B cell (primary cell): ENCODE measurements around the gene RNF34. TPM values are rescaled to one million over a fixed set of nuclear protein-coding genes. Genes with fewer than 3 reads are reported as not detected.

Experiments used
- ATAC-seq: fragments of 200-7000 bp; cut with Tn5 transposase; one replicate; pipeline ENCODE4 v1.10.0; 2021; ENCODE audit warnings: low read depth, mild to moderate bottlenecking, moderate number of reproducible peaks, moderate library complexity
- CTCF ChIA-PET: fragments of 350-600 bp; sonication (Branson Sonifier 250); formaldehyde crosslinking; loops from one replicate; lab custom pipeline; 2021; ENCODE audit warnings: antibody characterized with exemption, inconsistent platforms; lab: Charles Lee
- POLR2A ChIA-PET: fragments of 350-600 bp; sonication (Branson Sonifier 250); formaldehyde crosslinking; loops from one replicate; lab custom pipeline; 2021; ENCODE audit warnings: antibody characterized with exemption; lab: Charles Lee
- DNase-seq: peaks from one replicate; pipeline ENCODE4 v3.0.0; 2013
- H2AFZ ChIP-seq: 2 replicates; pipeline ENCODE4 v1.6.1; 2012; ENCODE audit warnings: mild to moderate bottlenecking, low read depth, low read length; ENCODE audit not compliant: insufficient read depth, poor library complexity, severe bottlenecking
- H3K27ac ChIP-seq, 2 donors: 1 replicate in 1 of 2; 2 replicates in 1 of 2; pipeline ENCODE4 v1.5.1; 2012 to 2013; ENCODE audit warnings: low read length in 2 of 2, mild to moderate bottlenecking in 2 of 2, moderate library complexity in 1 of 2
- H3K27me3 ChIP-seq, 4 experiments: fragments of 200-600 bp in 1 of 4; sonication (generic) in 1 of 4; replicated peaks in 1 of 4; 1 replicate in 2 of 4; 2 replicates in 2 of 4; pipeline versions ENCODE4 v1.6.1 to v1.7.0; 2013 to 2016; ENCODE audit warnings: low read length in 3 of 4, mild to moderate bottlenecking in 2 of 4, mixed read lengths in 1 of 4, moderate library complexity in 1 of 4; ENCODE audit not compliant: insufficient read depth in 4 of 4, control insufficient read depth in 3 of 4; ENCODE audit errors: control extremely low read depth in 1 of 4
- H3K36me3 ChIP-seq, 2 experiments: replicated peaks in 1 of 2; 1 replicate in 1 of 2; 2 replicates in 1 of 2; pipeline versions ENCODE4 v1.6.1 to v1.7.1; 2013; ENCODE audit warnings: low read length in 1 of 2; ENCODE audit not compliant: insufficient read depth in 2 of 2, control insufficient read depth in 1 of 2; ENCODE audit errors: control extremely low read depth in 1 of 2, extremely low read depth in 1 of 2
- H3K4me1 ChIP-seq, 2 donors: fragments of 200-600 bp in 1 of 2; sonication (generic) in 1 of 2; 1 replicate in 1 of 2; 2 replicates in 1 of 2; pipeline versions ENCODE4 v1.5.1 to v1.6.1; 2013 to 2017; ENCODE audit warnings: low read length in 2 of 2; ENCODE audit not compliant: control insufficient read depth in 2 of 2, insufficient read depth in 2 of 2
- H3K4me2 ChIP-seq: replicated peaks from 2 replicates; pipeline ENCODE3; 2012; ENCODE audit warnings: mild to moderate bottlenecking, low read depth, low read length; ENCODE audit not compliant: poor library complexity, severe bottlenecking
- H3K4me3 ChIP-seq, 5 experiments: fragments of 200-600 bp in 1 of 5; sonication (generic) in 1 of 5; 1 replicate in 3 of 5; 2 replicates in 2 of 5; pipeline versions ENCODE4 v1.5.1 to v1.7.0; 2011 to 2016; ENCODE audit warnings: low read length in 4 of 5, mild to moderate bottlenecking in 4 of 5, low read depth in 2 of 5, control low read depth in 1 of 5, moderate library complexity in 1 of 5; ENCODE audit not compliant: insufficient read depth in 1 of 5; ENCODE audit errors: control extremely low read depth in 1 of 5, extremely low read depth in 1 of 5
- H3K79me2 ChIP-seq: fragments of 200-600 bp; sonication (generic); one replicate; pipeline ENCODE4 v1.6.0; 2016; ENCODE audit warnings: low read length; ENCODE audit not compliant: control insufficient read depth, insufficient read depth
- H3K9ac ChIP-seq: fragments of 200-600 bp; sonication (generic); 2 replicates; pipeline ENCODE4 v1.6.1; 2017; ENCODE audit warnings: mild to moderate bottlenecking, low read length, moderate library complexity
- H3K9me3 ChIP-seq, 3 donors: one replicate each; pipeline versions ENCODE4 v1.6.1 to v1.7.1; 2013; ENCODE audit warnings: low read length in 2 of 3; ENCODE audit not compliant: control insufficient read depth in 2 of 3, insufficient read depth in 1 of 3; ENCODE audit errors: control extremely low read depth in 1 of 3
- H4K20me1 ChIP-seq: 2 replicates; pipeline ENCODE4 v1.6.0; 2012; ENCODE audit warnings: mild to moderate bottlenecking, low read length; ENCODE audit not compliant: insufficient read depth, control insufficient read depth, poor library complexity, severe bottlenecking
- H3K27ac Mint-ChIP-seq: one replicate; pipeline ENCODE4 v1.8.0; 2021; ENCODE audit warnings: mixed read lengths
- H3K27me3 Mint-ChIP-seq: one replicate; pipeline ENCODE4 v1.8.0; 2021; ENCODE audit warnings: mixed read lengths
- H3K4me1 Mint-ChIP-seq: one replicate; pipeline ENCODE4 v1.8.0; 2021; ENCODE audit warnings: mixed read lengths
- H3K4me3 Mint-ChIP-seq: one replicate; pipeline ENCODE4 v1.8.0; 2021; ENCODE audit warnings: mixed read lengths
- H3K9me3 Mint-ChIP-seq: one replicate; pipeline ENCODE4 v1.8.0; 2022; ENCODE audit warnings: mixed read lengths; ENCODE audit not compliant: insufficient read depth
- EZH2 ChIP-seq: IDR thresholded peaks from 2 replicates; pipeline ENCODE4 v1.6.1; 2012; ENCODE audit warnings: borderline replicate concordance, low read depth, mild to moderate bottlenecking, moderate library complexity, low read length; ENCODE audit not compliant: insufficient read depth, poor library complexity, severe bottlenecking
- WGBS: methylation state at CpG from one replicate; pipeline ENCODE4 v1.1.5; 2013; ENCODE audit warnings: missing lambda C conversion rate; ENCODE audit not compliant: insufficient coverage; 5-methylcytosine and 5-hydroxymethylcytosine counted together
- intact Hi-C: fragments of 100-400 bp; cut with micrococcal nuclease; formaldehyde crosslinking; loops from one replicate; pipeline ENCODE4 v1.10.0; 2022
- polyA plus RNA-seq: library from polyadenylated mRNA; depleted of rRNA; stranded (reverse); fragments of >200 nt; gene quantifications from 2 replicates; pipeline ENCODE4 v1.2.3, GENCODE V29; 2012
- total RNA-seq, 2 donors: library from RNA; stranded (reverse); fragments of 120-200 nt in 1 of 2; gene quantifications; 1 replicate in 1 of 2; 2 replicates in 1 of 2; pipeline versions ENCODE4 v1.2.3 to v1.2.4, GENCODE V29; 2013 to 2022
- TF ChIP-seq, protein P1 (sequence below): fragments of 200-600 bp; IDR thresholded peaks from one replicate; pipeline ENCODE4 v1.8.0; 2022; ENCODE audit warnings: antibody characterized with exemption, mild to moderate bottlenecking

RNF34 gene
- total and polyA plus RNA-seq, 2 donors (not counting 1 experiment from before 2014, with no cell fraction given) = 24.9 to 86.7 TPM

GRCh38 chr12:121442028-121442948, 42.4 kb downstream of the RNF34 start:
- no peak overlapping the region for H3K27ac Mint-ChIP-seq
- no peak overlapping the region for H3K4me3 ChIP-seq
- H3K27me3 Mint-ChIP-seq = no peaks in the 10 kb centered on the region
- no peak overlapping the region for H3K4me2 ChIP-seq
- no peak overlapping the region for H3K4me3 Mint-ChIP-seq
- H4K20me1 ChIP-seq = peaks cover 73% of the 10 kb centered on the region
- peaks cover 75% of the 10 kb centered on the region for H3K79me2 ChIP-seq
- TF ChIP-seq, protein P1, sequence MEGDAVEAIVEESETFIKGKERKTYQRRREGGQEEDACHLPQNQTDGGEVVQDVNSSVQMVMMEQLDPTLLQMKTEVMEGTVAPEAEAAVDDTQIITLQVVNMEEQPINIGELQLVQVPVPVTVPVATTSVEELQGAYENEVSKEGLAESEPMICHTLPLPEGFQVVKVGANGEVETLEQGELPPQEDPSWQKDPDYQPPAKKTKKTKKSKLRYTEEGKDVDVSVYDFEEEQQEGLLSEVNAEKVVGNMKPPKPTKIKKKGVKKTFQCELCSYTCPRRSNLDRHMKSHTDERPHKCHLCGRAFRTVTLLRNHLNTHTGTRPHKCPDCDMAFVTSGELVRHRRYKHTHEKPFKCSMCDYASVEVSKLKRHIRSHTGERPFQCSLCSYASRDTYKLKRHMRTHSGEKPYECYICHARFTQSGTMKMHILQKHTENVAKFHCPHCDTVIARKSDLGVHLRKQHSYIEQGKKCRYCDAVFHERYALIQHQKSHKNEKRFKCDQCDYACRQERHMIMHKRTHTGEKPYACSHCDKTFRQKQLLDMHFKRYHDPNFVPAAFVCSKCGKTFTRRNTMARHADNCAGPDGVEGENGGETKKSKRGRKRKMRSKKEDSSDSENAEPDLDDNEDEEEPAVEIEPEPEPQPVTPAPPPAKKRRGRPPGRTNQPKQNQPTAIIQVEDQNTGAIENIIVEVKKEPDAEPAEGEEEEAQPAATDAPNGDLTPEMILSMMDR = no peak
- TF ChIP-seq EZH2 = no peak
- H3K4me1 ChIP-seq = no peaks in the 10 kb centered on the region
- POLR2A ChIA-PET = no interaction called here
- H3K9ac ChIP-seq = no peak overlapping the region
- CTCF ChIA-PET = interaction anchor here (0.6 to 7.7 kb wide), 28 partner anchors 8 to 915 kb away, joined by 3 to 115 read pairs (median 3); partner anchors contain the start of genes ANAPC5 and RNF34
- DNase-seq (no peak), ATAC-seq (no peak)
- H3K4me1 Mint-ChIP-seq = peaks cover 5% of the 10 kb centered on the region
- intact Hi-C loops = no loop called here
- H3K27ac ChIP-seq = no peak overlapping the region
- H3K9me3 ChIP-seq = no peaks in the 10 kb centered on the region
- H2AFZ ChIP-seq = no peak overlapping the region
- WGBS = 98% methylated on average over 68 of the region's 68 CpGs
- peaks cover 11 to 81% of the 10 kb centered on the region in 2 experiments for H3K36me3 ChIP-seq
- H3K27me3 ChIP-seq = no peaks in the 10 kb centered on the region
- no peaks in the 10 kb centered on the region for H3K9me3 Mint-ChIP-seq
